ENCODE results near the gene WSCD1.

Gene WSCD1

GRCh38 chr17:6057562-6057961 lies 12.6 kb upstream of the WSCD1 start:
- no peak overlapping the region for H3K4me3 ChIP-seq (ENCODE audit: low read depth, low read length)
- no peak for TF ChIP-seq CTCF (IDR thresholded peaks at IDR 0.05; ENCODE audit: borderline replicate concordance, insufficient read depth, low read depth, low read length)

GRCh38 chr17:6059406-6059805 lies 10.8 kb upstream of the WSCD1 start:
- no peak overlapping the region for H3K4me3 ChIP-seq (ENCODE audit: low read depth, low read length)
- no peak for TF ChIP-seq CTCF (IDR thresholded peaks at IDR 0.05; ENCODE audit: borderline replicate concordance, insufficient read depth, low read depth, low read length)

- H3K4me3 ChIP-seq (ENCODE audit: low read depth, low read length) = no peak overlapping the region
- TF ChIP-seq CTCF (IDR thresholded peaks at IDR 0.05; ENCODE audit: borderline replicate concordance, insufficient read depth, low read depth, low read length) = no peak
These were observed 8.9 kb upstream of the WSCD1 start for GRCh38 chr17:6061290-6061689.

- H3K4me3 ChIP-seq (ENCODE audit: low read depth, low read length) = no peak overlapping the region
- TF ChIP-seq CTCF (IDR thresholded peaks at IDR 0.05; ENCODE audit: borderline replicate concordance, insufficient read depth, low read depth, low read length) = no peak
These were observed 5.3 kb upstream of the WSCD1 start for GRCh38 chr17:6064868-6065267.

GRCh38 chr17:6065351-6065750 lies 4.8 kb upstream of the WSCD1 start:
- H3K4me3 ChIP-seq (ENCODE audit: low read depth, low read length) = no peak overlapping the region
- TF ChIP-seq CTCF (IDR thresholded peaks at IDR 0.05; ENCODE audit: borderline replicate concordance, insufficient read depth, low read depth, low read length) = no peak

GRCh38 chr17:6066183-6066948 lies 3.8 kb upstream of the WSCD1 start:
- no peak for TF ChIP-seq CTCF (IDR thresholded peaks at IDR 0.05; ENCODE audit: borderline replicate concordance, insufficient read depth, low read depth, low read length)
- H3K4me3 ChIP-seq (ENCODE audit: low read depth, low read length) = no peak overlapping the region

- TF ChIP-seq CTCF (IDR thresholded peaks at IDR 0.05; ENCODE audit: borderline replicate concordance, insufficient read depth, low read depth, low read length) = no peak
These were observed 3.1 kb upstream of the WSCD1 start for GRCh38 chr17:6067060-6067459.

More at GRCh38 chr17:6067060-6067459, 3.1 kb upstream of the WSCD1 start:
- no peak overlapping the region for H3K4me3 ChIP-seq (ENCODE audit: low read depth, low read length)
